Neural cell (in vitro differentiated cells): Measurements from ENCODE around the gene CXCL10.
A peak's percentile ranks its signal among the peaks of the same experiment; 100 is the strongest.

Source experiments
- EP300 ChIP-seq: fragments of 450-650 bp; conservative IDR thresholded peaks from 2 replicates; pipeline ENCODE4 v1.6.1; 2014; ENCODE audit warnings: antibody characterized with exemption, mild to moderate bottlenecking, moderate library complexity; ENCODE audit not compliant: poor library complexity, severe bottlenecking
- EZH2 ChIP-seq: fragments of 200-600, 300-800 bp; shearing (Covaris generic), sonication (generic); IDR thresholded peaks from 2 replicates; pipeline ENCODE4 v1.6.1; 2014; ENCODE audit warnings: antibody characterized with exemption, low read length, borderline replicate concordance, mild to moderate bottlenecking; ENCODE audit not compliant: insufficient read depth, poor library complexity, severe bottlenecking
- MXI1 ChIP-seq: fragments of 450-650 bp; conservative IDR thresholded peaks from 2 replicates; pipeline ENCODE4 v1.6.1; 2014; ENCODE audit warnings: antibody characterized with exemption, mild to moderate bottlenecking; ENCODE audit not compliant: poor library complexity, severe bottlenecking
- POLR2AphosphoS5 ChIP-seq: IDR thresholded peaks from 2 replicates; pipeline ENCODE4 v1.6.1; 2012
- RAD21 ChIP-seq: fragments of 450-650 bp; conservative IDR thresholded peaks from 2 replicates; pipeline ENCODE4 v1.6.1; 2014; ENCODE audit warnings: antibody characterized with exemption, mild to moderate bottlenecking, moderate library complexity
- SMC3 ChIP-seq: fragments of 450-650 bp; conservative IDR thresholded peaks from 2 replicates; pipeline ENCODE4 v1.6.1; 2014; ENCODE audit warnings: antibody characterized with exemption, mild to moderate bottlenecking, moderate library complexity; ENCODE audit not compliant: poor library complexity
- TAF1 ChIP-seq: IDR thresholded peaks from 2 replicates; pipeline ENCODE4 v1.6.1; 2012; ENCODE audit warnings: low read depth
- TF ChIP-seq, protein P1 (sequence below): fragments of 450-650 bp; IDR thresholded peaks from 2 replicates; pipeline ENCODE4 v1.5.1; 2014; ENCODE audit warnings: antibody characterized with exemption, mild to moderate bottlenecking, moderate library complexity; ENCODE audit not compliant: poor library complexity, severe bottlenecking
- TF ChIP-seq, protein P2 (sequence below): IDR thresholded peaks from 2 replicates; pipeline ENCODE4 v1.6.1; 2012; ENCODE audit warnings: borderline replicate concordance

DNA sequence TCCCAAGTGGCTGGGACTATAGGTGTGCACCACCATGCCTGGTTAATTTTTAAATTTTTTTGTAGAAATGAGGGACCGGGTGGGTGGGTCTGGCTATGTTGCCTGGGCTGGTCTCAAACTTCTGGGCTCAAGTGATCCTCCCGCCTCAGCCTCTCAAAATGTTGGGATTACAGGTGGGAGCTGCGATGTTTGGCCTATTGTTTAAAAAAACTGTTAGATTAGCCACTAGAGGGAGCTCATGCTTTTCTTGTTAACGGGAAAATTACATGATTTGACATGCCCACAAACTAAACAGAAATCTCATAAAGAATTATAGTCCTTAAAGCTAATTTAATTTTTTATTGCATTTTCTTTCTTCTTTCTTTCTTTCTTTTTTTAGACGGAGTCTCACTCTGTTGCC, 27.6 kb downstream of the CXCL10 start:
- TF ChIP-seq, protein P1, sequence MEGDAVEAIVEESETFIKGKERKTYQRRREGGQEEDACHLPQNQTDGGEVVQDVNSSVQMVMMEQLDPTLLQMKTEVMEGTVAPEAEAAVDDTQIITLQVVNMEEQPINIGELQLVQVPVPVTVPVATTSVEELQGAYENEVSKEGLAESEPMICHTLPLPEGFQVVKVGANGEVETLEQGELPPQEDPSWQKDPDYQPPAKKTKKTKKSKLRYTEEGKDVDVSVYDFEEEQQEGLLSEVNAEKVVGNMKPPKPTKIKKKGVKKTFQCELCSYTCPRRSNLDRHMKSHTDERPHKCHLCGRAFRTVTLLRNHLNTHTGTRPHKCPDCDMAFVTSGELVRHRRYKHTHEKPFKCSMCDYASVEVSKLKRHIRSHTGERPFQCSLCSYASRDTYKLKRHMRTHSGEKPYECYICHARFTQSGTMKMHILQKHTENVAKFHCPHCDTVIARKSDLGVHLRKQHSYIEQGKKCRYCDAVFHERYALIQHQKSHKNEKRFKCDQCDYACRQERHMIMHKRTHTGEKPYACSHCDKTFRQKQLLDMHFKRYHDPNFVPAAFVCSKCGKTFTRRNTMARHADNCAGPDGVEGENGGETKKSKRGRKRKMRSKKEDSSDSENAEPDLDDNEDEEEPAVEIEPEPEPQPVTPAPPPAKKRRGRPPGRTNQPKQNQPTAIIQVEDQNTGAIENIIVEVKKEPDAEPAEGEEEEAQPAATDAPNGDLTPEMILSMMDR, result peak; percentile 67
- no peak for TF ChIP-seq TAF1
- TF ChIP-seq POLR2AphosphoS5, result no peak
- TF ChIP-seq, protein P2, sequence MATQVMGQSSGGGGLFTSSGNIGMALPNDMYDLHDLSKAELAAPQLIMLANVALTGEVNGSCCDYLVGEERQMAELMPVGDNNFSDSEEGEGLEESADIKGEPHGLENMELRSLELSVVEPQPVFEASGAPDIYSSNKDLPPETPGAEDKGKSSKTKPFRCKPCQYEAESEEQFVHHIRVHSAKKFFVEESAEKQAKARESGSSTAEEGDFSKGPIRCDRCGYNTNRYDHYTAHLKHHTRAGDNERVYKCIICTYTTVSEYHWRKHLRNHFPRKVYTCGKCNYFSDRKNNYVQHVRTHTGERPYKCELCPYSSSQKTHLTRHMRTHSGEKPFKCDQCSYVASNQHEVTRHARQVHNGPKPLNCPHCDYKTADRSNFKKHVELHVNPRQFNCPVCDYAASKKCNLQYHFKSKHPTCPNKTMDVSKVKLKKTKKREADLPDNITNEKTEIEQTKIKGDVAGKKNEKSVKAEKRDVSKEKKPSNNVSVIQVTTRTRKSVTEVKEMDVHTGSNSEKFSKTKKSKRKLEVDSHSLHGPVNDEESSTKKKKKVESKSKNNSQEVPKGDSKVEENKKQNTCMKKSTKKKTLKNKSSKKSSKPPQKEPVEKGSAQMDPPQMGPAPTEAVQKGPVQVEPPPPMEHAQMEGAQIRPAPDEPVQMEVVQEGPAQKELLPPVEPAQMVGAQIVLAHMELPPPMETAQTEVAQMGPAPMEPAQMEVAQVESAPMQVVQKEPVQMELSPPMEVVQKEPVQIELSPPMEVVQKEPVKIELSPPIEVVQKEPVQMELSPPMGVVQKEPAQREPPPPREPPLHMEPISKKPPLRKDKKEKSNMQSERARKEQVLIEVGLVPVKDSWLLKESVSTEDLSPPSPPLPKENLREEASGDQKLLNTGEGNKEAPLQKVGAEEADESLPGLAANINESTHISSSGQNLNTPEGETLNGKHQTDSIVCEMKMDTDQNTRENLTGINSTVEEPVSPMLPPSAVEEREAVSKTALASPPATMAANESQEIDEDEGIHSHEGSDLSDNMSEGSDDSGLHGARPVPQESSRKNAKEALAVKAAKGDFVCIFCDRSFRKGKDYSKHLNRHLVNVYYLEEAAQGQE, result no peak
- TF ChIP-seq RAD21, result peak; percentile 64
- peak; percentile 60 for TF ChIP-seq SMC3
- TF ChIP-seq EP300, result no peak
- no peak for TF ChIP-seq EZH2
- no peak for TF ChIP-seq MXI1
